Measurements from ENCODE around the gene LINGO4.

LINGO4 gene

GRCh38 chr1:151777317-151777716 lies 27.9 kb downstream of the LINGO4 start (continued):
- TF ChIP-seq PATZ1 (CRISPR knock-in tag; IDR thresholded peaks at IDR 0.05; ENCODE audit: borderline replicate concordance) (no peak), GLIS3 (CRISPR knock-in tag; IDR thresholded peaks at IDR 0.05) (no peak), ESRRG (CRISPR knock-in tag; IDR thresholded peaks at IDR 0.05) (no peak)

GRCh38 chr1:151776665-151777062 lies 28.6 kb downstream of the LINGO4 start:
- TF ChIP-seq RARB (CRISPR knock-in tag; IDR thresholded peaks at IDR 0.05) (no peak), ARNTL (CRISPR knock-in tag; IDR thresholded peaks at IDR 0.05; ENCODE audit: borderline replicate concordance, low read depth) (no peak), SNAI2 (CRISPR knock-in tag; IDR thresholded peaks at IDR 0.05) (no peak), GLIS3 (CRISPR knock-in tag; IDR thresholded peaks at IDR 0.05) (no peak), OSR1 (CRISPR knock-in tag; IDR thresholded peaks at IDR 0.05) (no peak), BACH2 (CRISPR knock-in tag; IDR thresholded peaks at IDR 0.05; ENCODE audit: borderline replicate concordance) (no peak), PATZ1 (CRISPR knock-in tag; IDR thresholded peaks at IDR 0.05; ENCODE audit: borderline replicate concordance) (no peak), ZNF8 (CRISPR knock-in tag; IDR thresholded peaks at IDR 0.05) (no peak), ISL1 (CRISPR knock-in tag; IDR thresholded peaks at IDR 0.05) (no peak), ZNF565 (CRISPR knock-in tag; conservative IDR thresholded peaks at IDR 0.05; ENCODE audit: low read depth) (no peak), TOX (CRISPR knock-in tag; IDR thresholded peaks at IDR 0.05; ENCODE audit: borderline replicate concordance) (no peak), ZNF70 (CRISPR knock-in tag; IDR thresholded peaks at IDR 0.05) (no peak), ZC3H10 (CRISPR knock-in tag; IDR thresholded peaks at IDR 0.05) (no peak), POU6F1 (CRISPR knock-in tag; IDR thresholded peaks at IDR 0.05; ENCODE audit: borderline replicate concordance, low read depth) (no peak), CSDC2 (CRISPR knock-in tag; IDR thresholded peaks at IDR 0.05) (no peak), ZFP3 (CRISPR knock-in tag; IDR thresholded peaks at IDR 0.05) (no peak)
- no peak for ATAC-seq

GRCh38 chr1:151775894-151776664 lies 29.1 kb downstream of the LINGO4 start:
- no peak for TF ChIP-seq SNAI2 (CRISPR knock-in tag; IDR thresholded peaks at IDR 0.05)
- TF ChIP-seq ESRRG (CRISPR knock-in tag; IDR thresholded peaks at IDR 0.05) = no peak
- TF ChIP-seq OSR1 (CRISPR knock-in tag; IDR thresholded peaks at IDR 0.05) = no peak
- TF ChIP-seq PATZ1 (CRISPR knock-in tag; IDR thresholded peaks at IDR 0.05; ENCODE audit: borderline replicate concordance) = no peak
- TF ChIP-seq POU6F1 (CRISPR knock-in tag; IDR thresholded peaks at IDR 0.05; ENCODE audit: borderline replicate concordance, low read depth) = no peak
- no peak for TF ChIP-seq ISL1 (CRISPR knock-in tag; IDR thresholded peaks at IDR 0.05)
- TF ChIP-seq RARB (CRISPR knock-in tag; IDR thresholded peaks at IDR 0.05) = no peak
- no peak for TF ChIP-seq CREB5 (CRISPR knock-in tag; IDR thresholded peaks at IDR 0.05; ENCODE audit: low read depth)
- TF ChIP-seq ZNF70 (CRISPR knock-in tag; IDR thresholded peaks at IDR 0.05) = no peak
- no peak for TF ChIP-seq GLIS3 (CRISPR knock-in tag; IDR thresholded peaks at IDR 0.05)
- no peak for TF ChIP-seq PPARA (CRISPR knock-in tag; IDR thresholded peaks at IDR 0.05; ENCODE audit: borderline replicate concordance)
- no peak for TF ChIP-seq TOX (CRISPR knock-in tag; IDR thresholded peaks at IDR 0.05; ENCODE audit: borderline replicate concordance)
- no peak for TF ChIP-seq ARNTL (CRISPR knock-in tag; IDR thresholded peaks at IDR 0.05; ENCODE audit: borderline replicate concordance, low read depth)
- no peak for TF ChIP-seq ZFP3 (CRISPR knock-in tag; IDR thresholded peaks at IDR 0.05)
- no peak for TF ChIP-seq CSRNP3 (CRISPR knock-in tag; IDR thresholded peaks at IDR 0.05)
- TF ChIP-seq CSDC2 (CRISPR knock-in tag; IDR thresholded peaks at IDR 0.05) = no peak
- no peak for TF ChIP-seq ZNF565 (CRISPR knock-in tag; conservative IDR thresholded peaks at IDR 0.05; ENCODE audit: low read depth)
- ATAC-seq = no peak
